Stimulated activated naive CD8-positive, alpha-beta T cell treated with anti-CD3 and anti-CD28 coated beads, Interleukin-15, amount 100 ng/mL, for 72 hours (primary cell): ENCODE results near the gene POU5F1.

Experiments used
- ATAC-seq: fragments of 150-1000 bp; cut with Tn5 transposase; 2 replicates; pipeline ENCODE4 v1.10.0; 2021; ENCODE audit warnings: mild to moderate bottlenecking, moderate library complexity
- DNase-seq, 2 donors: peaks; one replicate each; pipeline ENCODE4 v3.0.0; 2021 to 2022
- H3K27ac Mint-ChIP-seq, 2 donors: one replicate each; pipeline ENCODE4 v1.8.0; 2022; ENCODE audit warnings: mild to moderate bottlenecking in 2 of 2, mixed read lengths in 2 of 2, moderate library complexity in 2 of 2
- H3K27me3 Mint-ChIP-seq: one replicate; pipeline ENCODE4 v1.8.0; 2022; ENCODE audit warnings: mixed read lengths
- H3K4me1 Mint-ChIP-seq: one replicate; pipeline ENCODE4 v1.8.0; 2022; ENCODE audit warnings: mild to moderate bottlenecking, mixed read lengths
- H3K4me3 Mint-ChIP-seq, 2 donors: one replicate each; pipeline ENCODE4 v1.8.0; 2022; ENCODE audit warnings: mild to moderate bottlenecking in 2 of 2, mixed read lengths in 2 of 2, moderate library complexity in 1 of 2
- H3K9me3 Mint-ChIP-seq, 2 donors: one replicate each; pipeline ENCODE4 v1.8.0; 2022; ENCODE audit warnings: mixed read lengths in 2 of 2

The POU5F1 gene

DNA sequence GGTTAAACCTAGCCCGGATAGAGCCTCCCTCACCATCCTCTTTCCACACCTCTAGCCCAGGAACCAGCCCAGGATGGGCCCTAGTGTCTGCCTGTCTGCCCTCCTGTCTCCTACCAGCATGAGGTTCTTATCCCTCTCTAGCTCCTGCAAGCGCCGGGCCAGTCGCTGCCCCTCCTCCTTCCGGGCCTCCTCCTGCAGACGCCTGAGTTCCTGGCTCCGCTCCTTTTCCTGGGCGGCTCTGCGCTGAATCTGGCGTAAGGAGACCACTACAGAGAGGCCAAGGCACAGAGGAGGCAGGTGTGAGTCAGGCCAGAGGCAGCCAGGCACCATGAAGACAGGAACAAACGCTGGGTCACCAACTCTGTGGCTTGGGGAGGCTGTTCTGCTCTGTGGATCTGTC is 27.3 kb downstream of the POU5F1 start:
- H3K27ac Mint-ChIP-seq = no peak overlapping the region
- peaks cover under 1% of the 10 kb centered on the region for H3K4me1 Mint-ChIP-seq
- H3K27me3 Mint-ChIP-seq = no peaks in the 10 kb centered on the region
- ATAC-seq = no peak
- no peak overlapping the region for H3K4me3 Mint-ChIP-seq
- DNase-seq = no peak
- no peaks in the 10 kb centered on the region for H3K9me3 Mint-ChIP-seq

DNA sequence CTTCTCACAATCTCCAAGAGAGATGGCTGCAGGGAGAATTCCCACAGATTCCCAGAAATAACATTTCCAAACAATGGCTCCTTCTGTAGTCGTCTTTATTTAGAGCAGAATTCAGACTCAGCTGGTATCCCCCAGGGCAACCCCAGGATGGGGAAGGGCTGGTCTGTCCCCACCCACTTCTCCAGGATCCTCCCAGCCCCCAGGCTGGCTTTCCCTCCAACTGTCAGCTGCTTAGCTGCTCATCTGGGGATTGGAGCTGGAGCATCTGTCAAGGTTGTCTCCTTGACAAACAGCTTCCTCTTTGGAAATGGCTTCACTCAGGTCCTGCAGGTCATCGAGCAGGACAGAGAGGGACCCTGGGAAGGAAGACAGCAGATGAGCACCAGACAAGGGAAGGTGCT is 28.1 kb downstream of the POU5F1 start:
- DNase-seq (no peak), ATAC-seq (no peak)
- Mint-ChIP-seq H3K4me1 (peaks cover 8% of the 10 kb centered on the region), H3K4me3 (no peak overlapping the region), H3K27me3 (no peaks in the 10 kb centered on the region), H3K9me3 (no peaks in the 10 kb centered on the region), H3K27ac (no peak overlapping the region)

DNA sequence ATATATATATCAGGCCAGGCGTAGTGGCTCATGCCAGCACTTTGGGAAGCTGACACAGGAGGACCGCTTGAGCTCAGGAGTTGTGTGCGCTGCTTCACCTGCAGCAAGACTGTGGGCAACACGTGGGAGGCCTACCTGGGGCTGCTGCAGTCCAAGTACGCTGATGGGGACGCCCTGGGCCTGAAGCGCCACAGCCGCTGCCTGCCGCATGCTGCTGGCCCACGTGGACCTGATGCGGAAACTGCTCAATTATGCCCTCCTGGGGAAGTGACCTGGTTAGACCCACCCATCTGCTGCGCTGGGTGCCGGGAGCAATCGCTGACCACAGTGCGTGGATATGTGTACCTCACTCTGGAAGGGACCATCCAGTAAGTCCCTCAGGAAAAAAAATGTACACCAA is 29.8 kb downstream of the POU5F1 start:
- ATAC-seq (no peak), DNase-seq (no peak)
- Mint-ChIP-seq H3K4me3 (no peak overlapping the region), H3K4me1 (peaks cover 10% of the 10 kb centered on the region), H3K27me3 (no peaks in the 10 kb centered on the region), H3K9me3 (no peaks in the 10 kb centered on the region), H3K27ac (no peak overlapping the region)

DNA sequence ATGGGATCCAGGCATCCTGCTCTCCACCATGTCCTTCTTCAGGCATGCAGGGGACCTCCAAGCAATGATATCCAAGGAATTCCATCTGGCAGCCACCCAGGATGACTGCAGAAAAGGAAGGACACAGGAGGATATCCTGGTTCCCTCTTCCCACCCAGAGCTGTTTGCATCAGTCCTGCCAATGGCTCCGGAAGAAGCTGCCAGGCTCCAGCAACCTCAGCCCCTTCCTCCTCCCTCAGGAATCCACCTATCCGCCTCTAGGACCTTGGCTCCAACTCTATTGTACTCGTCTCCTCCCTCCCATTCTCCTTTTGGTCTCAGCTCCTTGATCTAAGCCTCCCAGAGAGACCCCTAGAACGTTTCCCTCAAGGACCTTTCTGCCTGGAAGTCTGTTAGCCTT is 30.9 kb downstream of the POU5F1 start:
- DNase-seq = no peak
- peaks cover 10% of the 10 kb centered on the region for H3K4me1 Mint-ChIP-seq
- H3K27ac Mint-ChIP-seq = no peak overlapping the region
- no peak for ATAC-seq
- no peaks in the 10 kb centered on the region for H3K27me3 Mint-ChIP-seq
- H3K9me3 Mint-ChIP-seq = no peaks in the 10 kb centered on the region
- no peak overlapping the region for H3K4me3 Mint-ChIP-seq

DNA sequence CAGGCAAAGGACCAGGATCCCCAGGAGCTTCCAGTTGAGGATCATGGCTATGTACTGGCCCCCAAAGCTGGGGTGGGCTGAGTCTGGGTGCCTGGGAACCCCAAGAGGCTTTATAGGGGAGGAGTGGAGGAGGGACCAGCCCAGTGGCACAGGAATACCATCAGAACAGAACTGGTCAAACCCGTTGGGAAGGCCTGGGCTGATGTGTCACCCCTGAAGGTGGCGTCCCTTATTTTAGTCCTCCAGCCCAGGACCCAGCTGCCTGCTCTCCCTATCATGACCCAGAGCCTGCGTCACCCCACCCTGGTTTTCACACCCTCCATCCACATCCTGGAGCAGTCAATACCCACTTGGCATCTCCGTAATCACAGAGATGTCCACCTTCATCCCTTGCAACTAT is 31.5 kb downstream of the POU5F1 start, which contains the start of gene PSORS1C2:
Gene PSORS1C2, minus strand, starts transcription at position 85 of the 400 bp plus-strand sequence. Its CDS starts 40 bp downstream, at position 45.
- no peaks in the 10 kb centered on the region for H3K9me3 Mint-ChIP-seq
- DNase-seq = no peak
- H3K27ac Mint-ChIP-seq = no peak within 1 kb of the TSS
- H3K4me1 Mint-ChIP-seq = peaks cover 10% of the 10 kb centered on the region
- peak within 1 kb of the TSS in 1 of 2 donors; percentile 20 for H3K4me3 Mint-ChIP-seq
- no peak for ATAC-seq
- no peaks in the 10 kb centered on the region for H3K27me3 Mint-ChIP-seq

DNA sequence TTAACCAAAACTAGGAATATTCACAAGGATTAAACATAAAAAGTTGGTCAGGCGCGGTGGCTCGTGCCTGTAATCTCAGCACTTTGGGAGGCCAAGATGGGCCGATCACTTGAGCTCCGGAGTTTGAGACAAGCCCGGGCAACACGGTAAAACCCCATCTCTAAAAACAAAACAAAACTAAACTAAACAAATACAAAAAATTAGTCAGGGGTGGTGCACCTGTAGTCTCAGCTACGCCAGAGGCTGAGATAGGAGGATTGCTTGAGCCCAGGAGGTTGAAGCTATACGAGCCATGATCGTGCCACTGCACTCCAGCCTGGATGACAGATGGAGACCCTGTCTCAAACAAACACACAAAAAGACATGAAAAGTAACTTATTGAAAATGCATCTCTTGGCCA is 34.8 kb downstream of the POU5F1 start:
- no peak for DNase-seq
- Mint-ChIP-seq H3K27ac (no peak overlapping the region), H3K4me3 (no peak overlapping the region), H3K9me3 (no peaks in the 10 kb centered on the region), H3K4me1 (peaks cover 10% of the 10 kb centered on the region), H3K27me3 (no peaks in the 10 kb centered on the region)
- ATAC-seq = no peak

DNA sequence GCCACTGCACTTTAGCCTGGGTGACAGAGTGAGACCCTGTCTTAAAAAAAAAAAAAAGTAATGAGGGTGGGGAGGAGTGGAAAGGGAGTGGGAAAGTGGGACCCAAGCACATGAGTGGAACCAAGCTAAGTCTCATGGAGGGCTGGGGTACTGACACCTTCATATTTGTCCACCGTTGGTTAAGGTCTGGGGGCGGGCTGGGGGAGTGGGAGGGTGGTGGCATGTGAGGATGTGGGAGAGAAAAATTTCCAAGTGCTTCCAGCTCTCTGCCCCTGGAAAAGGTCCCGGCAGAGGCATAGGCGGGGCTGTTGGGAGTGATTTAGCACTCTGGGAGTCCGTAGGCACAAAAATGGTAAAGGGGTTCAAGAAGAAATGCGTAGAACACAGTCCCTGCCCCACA is 37.7 kb downstream of the POU5F1 start:
- H3K27me3 Mint-ChIP-seq = peaks cover 18% of the 10 kb centered on the region
- DNase-seq = no peak
- H3K9me3 Mint-ChIP-seq = no peaks in the 10 kb centered on the region
- peaks cover 13% of the 10 kb centered on the region for H3K4me1 Mint-ChIP-seq
- no peak for ATAC-seq
- no peak overlapping the region for H3K27ac Mint-ChIP-seq
- no peak overlapping the region for H3K4me3 Mint-ChIP-seq

DNA sequence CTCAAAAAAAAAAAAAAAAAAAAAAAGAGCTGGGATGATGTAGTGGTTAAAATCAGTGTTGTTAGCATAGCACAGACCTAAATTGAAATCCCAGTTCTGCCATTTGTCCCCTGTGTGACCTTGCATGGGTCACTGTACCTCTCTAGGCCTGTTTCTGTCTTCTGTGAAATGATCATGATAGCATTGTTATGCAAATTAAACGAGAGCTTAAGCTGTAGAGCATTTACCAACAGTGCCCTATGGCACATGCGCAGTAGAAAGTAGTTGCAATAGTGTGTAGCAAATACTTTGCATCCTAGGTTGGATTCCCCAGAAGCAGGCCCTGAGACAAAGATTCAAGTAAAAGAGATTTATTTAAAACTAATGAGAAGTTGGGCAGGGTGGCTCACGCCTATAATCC is 38.9 kb downstream of the POU5F1 start:
- H3K27me3 Mint-ChIP-seq = peaks cover 18% of the 10 kb centered on the region
- no peak for ATAC-seq
- H3K27ac Mint-ChIP-seq = no peak overlapping the region
- H3K4me3 Mint-ChIP-seq = no peak overlapping the region
- DNase-seq = no peak
- no peaks in the 10 kb centered on the region for H3K9me3 Mint-ChIP-seq
- H3K4me1 Mint-ChIP-seq = peaks cover 8% of the 10 kb centered on the region

DNA sequence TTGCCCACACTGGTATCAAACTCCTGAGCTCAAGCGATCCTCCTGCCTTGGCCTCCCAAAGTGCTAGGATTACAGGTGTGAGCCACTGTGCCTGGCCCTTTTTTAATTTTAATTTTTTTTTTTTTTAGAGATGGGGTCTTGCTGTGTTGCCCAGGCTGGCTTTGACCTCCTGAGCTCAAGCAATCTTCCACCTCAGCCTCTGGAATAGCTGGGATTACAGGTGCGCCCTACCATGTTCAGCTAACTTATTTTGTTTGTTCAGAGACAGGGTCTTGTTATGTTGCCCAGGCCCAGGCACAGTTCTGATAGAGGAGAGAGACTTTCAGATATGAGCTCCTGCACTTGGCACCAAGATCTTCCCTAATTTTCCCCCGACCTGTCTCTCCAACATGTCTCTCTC is 39.7 kb downstream of the POU5F1 start:
- no peak overlapping the region for H3K27ac Mint-ChIP-seq
- peaks cover 8% of the 10 kb centered on the region for H3K4me1 Mint-ChIP-seq
- H3K27me3 Mint-ChIP-seq = peaks cover 18% of the 10 kb centered on the region
- ATAC-seq (no peak), DNase-seq (no peak)
- no peak overlapping the region for H3K4me3 Mint-ChIP-seq
- H3K9me3 Mint-ChIP-seq = no peaks in the 10 kb centered on the region

DNA sequence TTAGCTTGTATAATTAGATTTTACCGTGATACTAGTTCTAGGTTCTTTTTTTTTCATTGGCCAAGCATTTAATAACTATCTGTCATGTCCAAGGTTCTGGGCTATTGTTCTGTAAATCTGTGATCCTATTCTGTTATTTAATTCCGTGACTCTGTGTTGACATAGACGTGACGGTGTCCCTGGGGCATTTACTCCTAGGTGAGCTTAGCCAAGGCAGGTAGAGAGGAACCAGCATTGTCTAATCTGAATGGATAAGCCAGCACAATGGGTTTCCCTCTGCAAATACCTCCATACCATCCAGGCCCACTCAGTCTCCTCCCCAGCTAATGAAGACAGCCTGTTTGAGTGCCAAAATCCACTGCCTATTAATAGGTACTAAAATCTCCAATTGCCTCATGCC is 41.4 kb downstream of the POU5F1 start:
- DNase-seq = no peak
- Mint-ChIP-seq H3K9me3 (no peaks in the 10 kb centered on the region), H3K4me1 (peaks cover 13% of the 10 kb centered on the region), H3K4me3 (no peak overlapping the region), H3K27ac (no peak overlapping the region), H3K27me3 (peaks cover 18% of the 10 kb centered on the region)
- no peak for ATAC-seq

DNA sequence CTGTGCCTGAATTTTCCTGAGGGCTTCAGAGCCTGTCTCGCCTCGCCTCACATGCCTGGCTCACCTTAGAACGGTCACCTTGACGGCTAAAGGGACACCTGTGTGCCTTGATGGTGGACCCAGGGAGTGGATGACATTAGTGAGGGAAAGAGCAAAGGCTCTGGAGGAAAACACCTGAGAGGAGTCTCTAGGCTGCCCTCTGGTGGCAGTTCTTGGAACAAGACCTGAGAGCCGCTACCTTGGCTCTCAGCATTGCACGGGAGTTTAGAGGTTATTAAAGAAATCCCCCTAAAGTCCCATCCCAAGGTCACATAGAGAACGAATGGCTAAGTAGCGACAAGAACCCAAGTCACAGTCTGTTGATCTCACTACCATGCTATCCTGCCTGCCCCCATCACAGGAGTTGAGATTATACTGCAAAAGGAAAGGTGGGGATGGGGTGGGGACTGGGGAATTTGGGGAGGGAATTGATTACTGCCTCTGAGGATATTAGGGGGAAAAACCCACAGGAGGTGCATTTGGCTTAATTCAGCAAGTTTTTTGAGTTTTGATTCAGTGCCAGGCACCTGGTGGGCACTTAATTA is 42.3 kb downstream of the POU5F1 start:
- H3K27ac Mint-ChIP-seq = no peak overlapping the region
- ATAC-seq (peak; percentile 80), DNase-seq (peak; percentile 69 to 71)
- peaks cover 18% of the 10 kb centered on the region for H3K27me3 Mint-ChIP-seq
- H3K4me3 Mint-ChIP-seq = no peak overlapping the region
- peaks cover 13% of the 10 kb centered on the region for H3K4me1 Mint-ChIP-seq
- no peaks in the 10 kb centered on the region for H3K9me3 Mint-ChIP-seq

DNA sequence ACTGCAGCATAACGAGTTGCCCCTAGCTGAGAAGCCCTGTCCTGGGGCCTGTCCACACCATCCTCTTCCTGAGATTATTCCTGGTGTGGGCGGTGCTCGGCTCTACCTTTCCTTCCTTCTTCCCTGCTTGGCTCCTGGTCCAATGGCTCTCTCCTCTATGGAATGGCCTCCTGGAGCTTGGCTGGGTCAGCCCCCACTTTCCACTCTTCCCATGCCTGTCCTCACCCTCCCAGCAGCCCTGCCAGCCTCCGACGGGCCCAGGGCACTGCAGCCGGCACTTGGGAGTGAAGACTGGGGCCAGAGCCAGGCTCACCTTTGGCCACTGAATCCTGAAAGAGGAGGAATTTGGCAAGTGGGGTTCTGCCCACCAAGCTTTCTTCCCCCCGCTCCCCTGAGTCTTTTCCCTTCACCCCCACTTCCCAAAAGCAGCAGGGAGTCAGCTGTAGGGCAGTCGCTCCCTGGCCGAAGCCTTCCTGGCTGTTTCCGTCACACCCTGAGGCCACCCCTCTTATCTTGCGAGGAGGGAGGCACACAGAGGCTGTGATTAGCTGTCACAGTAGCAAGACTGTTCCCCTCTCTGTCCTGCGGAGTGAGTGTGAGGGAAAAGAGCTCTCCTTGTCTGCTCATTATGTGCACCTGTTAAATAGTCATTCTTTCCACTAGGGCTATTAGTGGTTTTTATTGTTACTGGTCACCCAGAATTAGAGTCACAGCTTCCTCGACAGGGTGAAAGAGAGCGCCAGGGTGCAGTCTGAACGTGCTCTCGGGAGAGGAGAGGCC is 43.9 kb downstream of the POU5F1 start:
- no peak for ATAC-seq
- H3K4me1 Mint-ChIP-seq = peaks cover 13% of the 10 kb centered on the region
- H3K9me3 Mint-ChIP-seq = no peaks in the 10 kb centered on the region
- no peak overlapping the region for H3K27ac Mint-ChIP-seq
- DNase-seq = no peak
- H3K27me3 Mint-ChIP-seq = peaks cover 18% of the 10 kb centered on the region
- H3K4me3 Mint-ChIP-seq = no peak overlapping the region

DNA sequence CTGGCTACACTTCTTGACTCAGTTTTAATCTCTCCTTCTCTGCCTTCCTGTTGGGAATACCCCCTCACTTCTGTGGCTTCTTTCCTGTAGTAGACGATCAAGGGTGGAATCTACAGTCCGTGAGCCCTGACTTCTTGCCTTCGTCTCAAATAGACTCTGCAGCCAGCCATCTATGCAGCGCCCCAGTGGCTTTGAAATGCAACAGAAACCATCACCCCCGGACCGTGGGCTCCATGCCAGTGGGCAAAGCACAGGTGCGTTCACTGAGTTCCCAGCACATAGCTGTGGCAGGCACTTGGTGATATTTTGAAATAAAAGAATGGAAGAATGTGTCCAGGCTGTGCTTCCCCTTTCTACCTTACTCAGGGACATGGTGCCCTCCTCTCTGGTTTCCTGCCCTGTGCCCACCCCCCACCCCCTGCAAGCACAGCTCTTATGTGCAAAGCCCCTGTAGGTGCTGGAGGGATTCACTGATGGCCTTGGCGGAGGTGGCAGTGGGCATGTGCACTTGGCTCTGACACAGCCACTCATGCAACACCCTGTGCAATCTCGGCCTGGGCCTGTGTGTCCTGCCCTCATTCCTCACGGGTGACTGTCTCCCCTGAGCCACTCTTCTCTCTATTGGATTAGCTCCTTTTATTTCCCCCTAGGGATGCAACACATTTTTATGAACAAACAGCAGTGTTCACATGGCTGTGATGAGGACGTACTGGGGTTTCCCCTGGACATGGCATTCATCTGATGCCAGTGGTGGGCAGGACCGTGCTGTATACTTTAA is 44.7 kb downstream of the POU5F1 start:
- no peak overlapping the region for H3K27ac Mint-ChIP-seq
- H3K9me3 Mint-ChIP-seq = no peaks in the 10 kb centered on the region
- peaks cover 18% of the 10 kb centered on the region for H3K27me3 Mint-ChIP-seq
- peaks cover 13% of the 10 kb centered on the region for H3K4me1 Mint-ChIP-seq
- no peak for DNase-seq
- H3K4me3 Mint-ChIP-seq = no peak overlapping the region
- ATAC-seq = no peak

DNA sequence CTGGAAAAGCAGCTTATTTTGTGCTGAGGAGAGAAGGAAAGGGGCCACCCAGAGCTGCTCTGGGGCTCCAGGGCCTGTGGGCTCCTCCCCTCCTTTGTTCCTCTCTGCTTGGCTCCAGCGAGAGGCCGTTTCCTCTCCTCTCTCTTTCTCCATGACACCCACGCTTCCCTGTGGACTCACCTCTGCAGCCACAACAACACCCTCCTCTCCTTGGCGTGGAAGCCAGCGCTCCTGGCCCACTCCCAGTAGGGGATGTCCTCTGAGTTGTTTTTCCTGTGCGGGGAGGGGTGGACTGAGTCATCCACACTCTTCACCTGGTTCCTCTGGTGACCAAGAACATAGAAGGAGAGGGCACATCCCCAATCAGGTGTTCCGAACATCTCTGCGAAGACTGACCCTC is 45.3 kb downstream of the POU5F1 start:
- DNase-seq = no peak
- Mint-ChIP-seq H3K4me3 (no peak overlapping the region), H3K4me1 (peaks cover 13% of the 10 kb centered on the region), H3K9me3 (no peaks in the 10 kb centered on the region), H3K27ac (no peak overlapping the region), H3K27me3 (peaks cover 18% of the 10 kb centered on the region)
- no peak for ATAC-seq

DNA sequence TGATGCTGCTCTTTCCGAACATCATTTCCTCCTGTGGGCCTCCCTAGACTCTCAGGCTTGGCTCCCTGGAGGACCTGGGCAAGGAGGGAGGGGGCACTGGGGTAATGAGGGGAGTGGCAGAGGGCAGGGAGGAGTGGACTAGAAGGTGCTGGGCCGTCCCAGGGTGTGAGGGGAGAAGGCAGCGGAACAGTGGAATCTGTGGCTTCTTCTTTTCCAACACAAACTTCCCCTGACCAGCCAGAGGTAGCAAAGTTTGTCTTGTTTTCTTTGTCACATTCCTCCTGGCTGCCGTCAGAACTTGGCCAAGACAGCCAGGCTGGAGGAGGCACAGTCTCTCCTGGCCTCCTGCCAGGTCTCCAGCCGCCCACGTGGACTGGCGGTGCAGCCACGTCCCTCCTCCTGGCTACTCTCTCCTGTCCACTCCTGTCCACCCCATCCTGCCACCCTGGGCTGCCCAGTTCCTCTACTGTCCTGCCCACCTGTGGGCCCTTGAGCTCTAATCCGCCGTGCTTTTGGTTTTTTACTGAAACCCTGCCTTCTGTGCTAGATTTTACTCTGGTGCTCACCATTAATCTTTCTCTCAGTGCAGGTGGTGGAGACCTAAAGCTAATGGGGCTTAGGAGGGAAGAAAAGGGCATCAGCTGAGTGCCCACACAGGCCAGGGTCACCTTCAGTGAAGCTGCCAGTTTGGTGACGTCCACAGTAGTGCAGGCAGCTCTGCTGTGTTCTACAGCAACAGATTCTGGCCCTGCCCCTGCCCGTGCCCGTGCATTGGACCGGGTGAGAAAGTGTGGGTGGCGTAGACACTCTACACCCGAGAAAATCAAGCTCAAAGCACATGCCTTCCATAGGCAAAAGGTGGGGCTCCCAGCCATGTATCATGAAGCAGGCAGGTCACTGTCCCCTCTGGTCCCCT is 47.4 kb downstream of the POU5F1 start:
- Mint-ChIP-seq H3K27ac (no peak overlapping the region), H3K4me1 (peaks cover 9% of the 10 kb centered on the region), H3K27me3 (peaks cover 2% of the 10 kb centered on the region)

More for the DNA sequence above, 47.4 kb downstream of the POU5F1 start:
- H3K4me3 Mint-ChIP-seq = no peak overlapping the region
- DNase-seq (no peak), ATAC-seq (no peak)
- no peaks in the 10 kb centered on the region for H3K9me3 Mint-ChIP-seq
